NOMO-1 treated with DMSO at 0.1 percent for 48 hours (cell line): ENCODE results near the gene RXFP1.

Source experiments
- DNase-seq: peaks from one replicate; lab custom pipeline; 2025; ENCODE audit not compliant: unreplicated experiment; lab: John Stamatoyannopoulos, UW

Gene RXFP1

DNA sequence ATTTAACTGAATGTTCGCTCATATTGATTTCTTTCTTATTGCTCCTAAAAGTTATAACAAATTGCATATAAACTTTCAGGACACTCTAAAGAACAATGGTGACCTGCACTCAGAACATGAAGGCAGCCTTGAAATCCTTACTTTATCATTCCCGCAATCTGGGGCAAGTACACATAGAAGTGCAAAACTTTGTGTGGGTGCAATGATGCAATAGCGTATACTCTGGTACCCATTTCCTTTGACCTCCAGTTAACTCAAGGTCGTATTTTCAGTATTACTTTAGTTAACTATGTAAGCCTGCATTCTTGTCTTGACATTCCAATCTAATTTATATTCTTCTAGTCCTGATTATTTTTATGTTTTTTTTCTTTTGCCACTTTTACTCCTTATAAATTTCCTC lies 85.3 kb downstream of the RXFP1 start:
- DNase-seq, result no peak

DNA sequence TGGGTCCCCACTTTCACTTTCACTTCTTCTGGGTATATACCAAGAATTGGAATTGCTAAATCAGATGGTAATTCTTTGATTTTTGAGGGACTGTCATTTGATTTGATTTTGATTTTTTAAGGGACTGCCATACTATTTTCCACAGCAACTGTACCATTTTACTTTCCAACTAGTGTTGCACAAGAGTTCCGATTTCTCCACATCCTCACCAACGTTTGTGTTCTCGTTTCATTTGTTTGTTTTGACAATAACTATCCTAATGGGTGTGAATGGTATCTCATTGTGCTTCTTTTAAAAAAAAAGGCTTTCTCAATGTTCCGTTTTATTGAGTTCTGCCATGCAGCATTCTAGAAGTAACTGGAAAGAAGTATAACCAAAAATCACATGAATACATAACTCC lies 87.4 kb downstream of the RXFP1 start:
- peak; percentile 33 for DNase-seq

DNA sequence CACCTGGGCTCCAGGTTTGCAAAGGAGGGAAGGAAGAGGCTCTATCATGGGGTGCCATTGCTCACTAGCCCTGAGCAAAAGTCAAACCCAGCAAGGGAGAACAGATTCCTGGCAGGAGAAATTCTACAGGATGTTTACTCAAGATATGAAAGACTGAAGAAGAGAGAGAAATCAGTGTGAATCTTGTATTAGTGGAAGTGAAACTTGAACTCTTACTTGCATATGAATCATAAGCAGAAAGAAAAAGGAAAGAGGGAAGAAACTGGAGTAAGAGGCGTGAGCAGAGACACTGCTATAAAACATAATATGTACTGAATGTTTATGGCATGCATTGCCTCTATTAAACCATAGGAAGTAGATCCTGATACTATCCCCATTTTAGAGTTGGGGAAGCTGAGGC lies 89.1 kb downstream of the RXFP1 start:
- DNase-seq, result peak; percentile 89

DNA sequence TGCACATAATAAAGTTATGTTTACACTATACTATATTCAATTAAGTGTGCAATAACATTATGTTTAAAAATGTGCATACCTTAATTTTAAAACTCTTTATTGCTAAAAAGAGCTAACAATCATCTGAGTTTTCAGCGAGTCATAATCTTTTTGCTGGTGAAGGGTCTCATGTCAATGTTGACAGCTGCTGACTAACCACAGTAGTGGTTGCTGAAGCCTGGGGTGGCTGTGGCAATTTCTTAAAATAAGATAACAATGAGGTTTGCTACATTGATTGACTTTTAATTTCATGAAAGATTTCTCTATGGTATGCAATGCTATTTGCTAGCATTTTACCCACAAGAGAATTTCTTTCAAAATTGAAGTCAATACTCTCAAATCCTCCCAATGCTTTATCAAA lies 91.4 kb downstream of the RXFP1 start:
- no peak for DNase-seq

DNA sequence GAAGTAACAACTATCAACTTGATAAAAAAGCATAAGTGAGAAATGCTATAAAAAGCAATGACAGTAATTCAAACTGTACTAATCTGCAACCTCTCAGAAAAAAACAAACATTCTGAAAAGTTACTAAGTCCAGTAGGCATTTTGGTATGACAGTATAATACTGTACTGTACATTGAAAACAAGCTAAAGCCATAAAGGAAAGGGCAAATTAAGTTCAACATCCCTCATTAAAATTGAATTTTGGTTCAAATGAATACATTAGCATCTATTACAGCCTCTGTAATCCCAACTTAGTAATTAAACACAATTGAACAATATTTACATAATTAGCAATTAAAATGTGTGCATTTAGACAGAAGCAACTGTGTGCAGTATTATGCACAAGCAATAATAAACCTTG lies 96.3 kb downstream of the RXFP1 start:
- no peak for DNase-seq

DNA sequence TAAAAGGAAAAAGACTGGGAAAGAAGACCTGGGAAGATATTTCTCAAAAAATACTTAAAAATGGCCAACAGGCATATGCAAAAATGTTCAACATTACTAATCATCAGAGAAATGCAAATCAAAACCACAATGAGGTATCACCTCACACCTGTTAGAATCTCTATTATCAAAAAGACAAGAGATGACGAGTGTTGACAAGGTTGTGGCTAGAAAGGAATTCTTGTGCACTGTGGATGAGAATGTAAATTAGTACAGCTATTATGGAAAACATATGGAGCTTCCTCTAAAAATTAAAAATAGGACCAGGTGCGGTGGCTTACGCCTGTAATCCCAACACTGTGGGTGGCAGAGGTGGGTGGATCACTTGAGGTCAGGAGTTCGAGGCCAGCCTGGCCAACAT lies 100.0 kb downstream of the RXFP1 start:
- no peak for DNase-seq

DNA sequence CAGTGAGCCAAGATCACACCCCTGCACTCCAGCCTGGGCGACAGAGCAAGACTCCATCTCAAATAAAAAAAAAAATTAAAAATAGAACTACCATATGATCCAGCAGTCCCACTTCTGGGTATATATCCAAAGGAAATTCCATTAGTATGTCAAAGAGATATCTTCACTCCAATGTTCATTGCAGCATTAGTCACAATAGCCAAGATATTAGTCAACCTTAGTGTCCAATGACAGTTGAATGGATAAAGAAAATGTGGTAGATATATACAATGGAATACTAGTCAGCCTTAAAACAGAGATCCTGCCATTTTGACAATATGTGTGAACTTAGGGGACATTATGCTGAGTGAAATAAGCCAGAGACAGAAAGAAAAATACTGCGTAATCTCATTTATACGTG lies 100.6 kb downstream of the RXFP1 start:
- DNase-seq, result no peak

DNA sequence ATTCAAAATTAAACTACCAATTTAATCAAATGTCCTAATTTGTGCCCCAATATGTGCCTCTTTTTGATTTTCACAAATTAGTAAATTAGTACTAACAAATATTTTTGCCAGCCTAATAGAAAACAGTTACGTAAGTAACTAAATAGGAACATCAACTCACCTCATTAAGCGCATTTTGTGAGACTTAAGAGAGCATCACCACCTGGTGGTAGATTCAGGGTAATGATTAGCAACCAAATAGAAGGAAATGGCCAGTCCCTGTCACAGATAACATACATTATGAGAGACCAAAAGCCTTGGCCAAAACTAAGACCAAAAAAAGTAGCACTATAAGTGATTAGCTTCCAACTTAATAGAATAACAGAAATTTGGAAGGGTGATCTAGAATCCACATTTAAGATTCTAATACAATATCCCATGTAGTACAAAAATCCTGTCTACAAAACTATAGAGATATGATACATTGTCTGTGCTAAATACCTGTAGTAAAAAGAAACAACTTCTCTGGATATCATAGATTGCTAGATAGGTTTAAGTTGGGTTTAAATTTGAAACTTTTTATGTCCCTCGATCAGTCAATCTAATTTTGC lies 103.3 kb downstream of the RXFP1 start:
- peak; percentile 71 for DNase-seq

DNA sequence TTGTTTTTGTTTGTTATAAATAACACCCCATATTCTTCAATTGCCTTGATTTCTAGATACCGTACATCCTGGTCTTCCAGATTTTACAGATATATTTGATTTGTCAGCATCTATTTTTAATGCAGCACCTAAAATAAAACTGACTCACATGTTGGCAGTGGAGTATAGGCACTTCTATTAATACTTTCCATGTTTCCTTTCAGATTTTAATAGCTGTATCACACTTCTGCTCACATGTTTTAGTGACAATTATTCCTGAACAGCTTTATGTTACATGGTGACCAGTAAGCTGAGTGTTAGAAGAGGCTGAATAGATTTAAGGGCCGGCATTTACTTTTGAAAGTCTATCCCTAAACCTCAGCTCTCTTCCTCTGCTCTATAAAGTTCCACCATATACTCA lies 103.9 kb downstream of the RXFP1 start:
- no peak for DNase-seq

DNA sequence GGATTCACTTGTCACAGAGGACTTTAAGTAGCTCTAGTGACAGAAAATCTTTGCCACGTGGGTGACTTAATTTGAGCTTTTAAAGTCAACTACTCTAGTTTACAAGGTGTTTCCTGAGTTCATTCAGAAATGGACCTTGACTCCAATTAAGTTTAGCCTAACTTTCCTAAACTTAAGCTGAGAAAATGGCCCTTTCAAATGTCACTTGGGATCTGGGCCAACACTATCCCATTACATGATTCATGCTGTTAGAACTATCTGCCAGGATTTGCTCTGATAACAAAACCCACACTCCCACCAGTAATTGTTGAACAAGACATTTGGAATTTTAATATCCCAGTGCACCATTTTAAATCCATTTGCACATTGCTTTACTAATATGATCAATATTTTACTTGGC lies 109.2 kb downstream of the RXFP1 start:
- no peak for DNase-seq

DNA sequence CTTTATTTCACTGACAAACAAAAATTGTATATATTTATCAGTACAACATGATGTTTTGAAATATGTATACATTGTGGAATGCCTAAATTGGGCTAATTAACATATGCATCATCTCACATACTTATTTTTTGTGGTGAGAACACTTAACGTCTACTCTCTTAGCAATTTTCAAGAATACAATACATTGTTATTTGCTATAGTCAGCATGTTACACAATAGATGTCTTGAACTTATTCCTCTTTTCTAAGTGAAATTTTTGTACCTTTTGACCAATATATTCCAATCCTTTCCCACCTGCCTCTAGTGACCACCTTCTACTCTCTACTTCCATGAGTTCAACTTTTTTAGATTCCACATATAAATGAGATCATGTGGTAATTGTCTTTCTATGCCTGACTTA lies 114.9 kb downstream of the RXFP1 start:
- no peak for DNase-seq

DNA sequence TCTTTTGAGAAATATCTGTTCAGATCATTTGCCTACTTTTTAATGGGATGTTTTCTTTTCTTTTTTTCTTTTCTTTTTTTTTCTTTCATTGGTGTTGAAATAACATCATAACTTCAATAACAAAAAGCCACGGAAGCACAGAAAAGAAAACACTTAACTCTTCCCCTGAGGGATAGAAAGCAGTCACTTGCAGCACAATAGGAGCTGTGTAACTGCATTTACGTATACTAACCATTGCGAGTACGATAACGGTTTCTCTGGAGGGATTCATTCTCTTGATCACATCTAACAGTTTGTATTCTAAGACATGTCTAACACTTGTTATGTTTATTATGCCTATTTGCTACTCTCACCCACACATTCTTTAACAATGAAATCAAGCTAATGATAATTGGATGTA lies 122.7 kb downstream of the RXFP1 start:
- no peak for DNase-seq

DNA sequence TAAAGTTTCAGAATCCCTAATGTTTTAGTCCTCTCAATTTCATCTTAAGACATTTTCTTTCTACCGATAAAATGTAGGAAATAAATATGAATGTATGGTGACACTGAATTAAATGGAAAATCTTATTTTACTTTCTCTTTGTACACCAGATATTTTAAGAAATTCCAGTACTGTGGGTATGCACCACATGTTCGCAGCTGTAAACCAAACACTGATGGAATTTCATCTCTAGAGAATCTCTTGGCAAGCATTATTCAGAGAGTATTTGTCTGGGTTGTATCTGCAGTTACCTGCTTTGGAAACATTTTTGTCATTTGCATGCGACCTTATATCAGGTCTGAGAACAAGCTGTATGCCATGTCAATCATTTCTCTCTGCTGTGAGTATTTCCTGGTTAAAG lies 123.1 kb downstream of the RXFP1 start:
- DNase-seq, result no peak

DNA sequence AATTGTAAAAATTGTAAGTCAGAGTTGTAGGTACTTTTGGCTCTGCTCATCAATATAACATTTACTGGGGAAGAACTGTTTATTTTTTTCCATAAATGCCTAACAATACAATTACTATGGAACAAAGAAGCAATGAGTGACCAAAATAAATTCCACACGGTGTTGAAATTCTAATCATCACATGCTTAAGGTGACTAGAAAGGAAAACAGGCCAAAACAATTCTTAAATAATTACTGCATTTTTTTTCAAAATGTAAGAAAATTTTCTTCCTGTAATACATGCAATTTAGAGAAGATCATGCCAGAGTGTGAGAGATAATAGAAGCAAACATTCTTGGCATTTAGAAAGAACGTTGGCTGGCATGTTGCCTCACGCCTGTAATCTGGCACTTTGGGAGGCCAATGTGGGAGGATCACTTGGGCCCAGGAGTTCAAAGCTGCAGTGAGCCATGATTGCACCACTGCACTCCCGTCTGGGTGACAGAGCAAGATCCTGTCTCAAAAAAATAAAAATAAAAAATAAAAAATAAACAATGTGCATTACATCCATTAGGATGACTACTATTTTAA lies 127.5 kb downstream of the RXFP1 start:
- no peak for DNase-seq

DNA sequence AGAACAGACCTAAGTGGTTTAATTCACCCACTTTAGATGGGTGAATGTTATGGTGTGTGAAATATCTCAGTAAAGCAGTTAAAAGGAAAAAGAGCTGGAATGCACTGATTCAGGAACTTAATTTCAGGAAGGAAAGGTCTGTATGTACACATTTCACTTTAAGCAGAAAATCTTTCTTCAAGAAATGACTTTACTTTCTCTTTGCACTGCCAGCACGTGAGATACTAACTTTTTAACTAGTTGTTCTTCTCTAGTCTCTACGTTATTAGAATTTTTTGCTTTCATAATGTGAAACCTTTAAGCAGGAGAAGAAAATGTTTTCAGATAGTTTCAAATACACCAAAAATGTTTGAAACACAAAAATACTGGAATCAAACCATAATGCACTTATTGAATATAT lies 131.2 kb downstream of the RXFP1 start:
- DNase-seq, result no peak

DNA sequence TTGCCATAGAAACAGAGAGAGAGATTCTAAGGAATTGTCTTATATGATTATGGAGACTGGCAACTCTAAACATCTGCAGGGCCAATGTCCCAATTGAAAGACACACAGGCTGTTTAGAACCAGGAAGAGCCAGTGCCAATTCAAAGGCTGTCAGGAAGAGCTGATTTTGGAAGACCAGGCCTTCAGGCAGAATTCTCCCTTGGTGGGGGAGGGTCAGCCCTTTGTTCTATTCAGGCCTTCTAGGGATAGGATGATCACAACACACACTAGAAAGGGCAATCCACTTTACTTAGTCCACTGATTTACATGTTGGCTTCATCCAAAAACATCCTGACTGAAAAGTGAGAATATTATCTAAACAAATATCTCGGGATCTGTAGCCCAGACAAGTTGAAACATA lies 134.8 kb downstream of the RXFP1 start:
- DNase-seq, result no peak

DNA sequence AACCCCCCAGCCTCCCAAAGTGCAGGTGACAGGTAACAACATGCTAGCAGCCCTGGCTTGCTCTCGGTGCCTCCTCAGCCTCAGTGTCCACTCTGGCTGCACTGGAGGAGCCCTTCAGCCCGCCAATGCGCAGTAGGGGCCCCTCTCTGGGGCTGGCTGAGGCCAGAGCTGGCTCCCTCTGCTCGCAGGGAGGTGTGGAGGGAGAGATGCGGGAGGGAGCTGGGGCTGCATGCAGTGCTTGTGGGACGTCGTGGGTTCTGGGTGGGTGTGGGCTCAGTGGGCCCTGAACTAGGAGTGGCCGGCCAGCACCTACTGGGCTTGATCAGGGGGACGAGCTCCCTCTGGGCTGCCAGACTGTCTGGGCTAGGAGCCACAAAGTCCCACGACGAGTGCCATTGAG lies 135.6 kb downstream of the RXFP1 start:
- no peak for DNase-seq

DNA sequence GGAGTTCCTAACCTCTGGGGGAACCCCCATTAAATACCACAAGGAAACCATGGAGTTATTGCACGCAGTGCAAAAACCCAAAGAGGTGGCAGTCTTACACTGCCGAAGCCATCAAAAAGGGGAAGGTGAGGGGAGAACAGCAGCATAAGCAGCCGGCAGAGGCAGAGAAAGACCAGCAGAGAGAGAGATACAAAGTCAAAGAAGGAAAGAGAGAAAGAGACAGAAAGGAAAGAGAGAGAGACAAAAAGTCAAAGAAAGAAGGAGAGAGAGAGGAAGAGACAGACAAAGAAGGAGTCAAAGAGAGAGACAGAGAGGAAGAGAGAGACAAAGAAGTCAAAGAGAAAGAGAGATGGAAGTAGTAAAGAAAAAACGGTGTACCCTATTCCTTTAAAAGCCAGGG lies 141.6 kb downstream of the RXFP1 start:
- peak; percentile 23 for DNase-seq

DNA sequence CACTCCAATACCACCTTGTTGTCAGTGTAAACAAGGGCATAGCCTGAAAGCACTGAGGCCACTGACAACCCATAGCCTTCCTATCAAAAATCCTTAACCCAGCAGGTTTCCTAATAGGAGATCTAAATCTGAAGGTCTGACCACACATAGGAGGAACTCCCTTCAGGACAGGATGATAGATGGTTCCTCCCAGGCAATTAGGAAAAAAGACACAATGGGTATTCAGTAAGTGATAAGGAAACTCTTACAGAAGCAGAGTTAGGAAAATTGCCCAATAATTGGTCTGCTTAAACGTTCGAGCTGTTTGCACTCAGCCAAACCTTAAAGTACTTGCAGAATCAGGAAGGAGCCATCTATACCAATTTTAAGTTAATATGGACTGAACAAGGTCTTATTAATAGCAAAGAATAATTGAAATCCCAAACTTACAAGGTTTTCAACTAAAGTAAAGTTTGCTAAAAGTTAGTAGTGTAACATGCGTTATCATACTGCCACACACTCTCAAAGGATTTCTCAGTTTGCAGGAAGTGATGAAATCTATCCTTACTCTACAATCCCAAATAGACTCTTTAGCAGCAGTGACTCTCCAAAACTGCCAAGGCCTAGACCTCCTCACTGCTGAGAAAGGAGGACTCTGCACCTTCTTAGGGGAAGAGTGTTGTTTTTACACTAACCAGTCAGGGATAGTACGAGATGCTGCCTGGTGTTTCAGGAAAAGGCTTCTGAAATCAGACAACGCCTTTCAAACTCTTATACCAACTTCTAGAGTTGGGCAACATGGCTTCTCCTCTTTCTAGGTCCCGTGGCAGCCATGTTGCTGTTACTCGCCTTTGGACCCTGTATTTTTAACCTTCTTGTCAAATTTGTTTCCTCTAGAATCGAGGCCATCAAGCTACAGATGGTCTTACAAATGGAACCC lies 142.3 kb downstream of the RXFP1 start:
- DNase-seq, result peak; percentile 46

DNA sequence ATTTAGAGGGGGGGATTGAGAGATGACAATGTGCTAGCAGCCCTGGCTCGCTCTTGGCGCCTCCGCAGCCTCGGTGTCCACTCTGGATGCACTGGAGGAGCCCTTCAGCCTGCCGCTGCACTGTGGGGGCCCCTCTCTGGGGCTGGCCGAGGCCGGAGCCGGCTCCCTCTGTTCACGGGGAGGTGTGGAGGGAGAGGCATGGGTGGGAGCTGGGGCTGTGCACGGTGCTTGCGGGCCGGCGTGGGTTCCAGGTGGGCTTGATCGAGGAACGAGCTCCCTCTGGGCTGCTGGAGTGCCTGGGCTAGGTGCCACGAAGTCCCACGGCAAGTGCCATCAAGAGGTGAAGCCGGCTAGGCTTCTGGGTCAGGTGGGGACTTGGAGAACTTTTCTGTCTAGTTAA lies 143.1 kb downstream of the RXFP1 start:
- DNase-seq, result no peak

DNA sequence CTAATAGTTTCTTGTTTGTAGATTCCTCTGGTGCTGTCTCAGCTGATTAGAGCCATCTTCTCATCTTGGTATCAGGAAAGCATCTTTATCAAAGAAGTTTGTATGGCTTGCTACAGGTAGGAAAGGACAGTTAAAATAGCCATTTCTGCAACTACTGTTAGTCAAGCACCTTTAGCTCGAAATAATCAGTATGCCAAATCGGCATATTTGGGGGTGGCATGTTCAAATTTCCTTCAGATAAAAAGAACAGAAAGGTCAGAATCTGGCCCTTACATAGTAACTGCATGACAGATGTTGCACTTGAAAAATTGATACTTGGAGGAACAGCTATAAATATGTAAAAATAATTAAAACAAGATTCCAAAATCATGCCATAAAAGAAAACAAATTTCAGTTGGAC lies 145.2 kb downstream of the RXFP1 start:
- DNase-seq, result no peak

DNA sequence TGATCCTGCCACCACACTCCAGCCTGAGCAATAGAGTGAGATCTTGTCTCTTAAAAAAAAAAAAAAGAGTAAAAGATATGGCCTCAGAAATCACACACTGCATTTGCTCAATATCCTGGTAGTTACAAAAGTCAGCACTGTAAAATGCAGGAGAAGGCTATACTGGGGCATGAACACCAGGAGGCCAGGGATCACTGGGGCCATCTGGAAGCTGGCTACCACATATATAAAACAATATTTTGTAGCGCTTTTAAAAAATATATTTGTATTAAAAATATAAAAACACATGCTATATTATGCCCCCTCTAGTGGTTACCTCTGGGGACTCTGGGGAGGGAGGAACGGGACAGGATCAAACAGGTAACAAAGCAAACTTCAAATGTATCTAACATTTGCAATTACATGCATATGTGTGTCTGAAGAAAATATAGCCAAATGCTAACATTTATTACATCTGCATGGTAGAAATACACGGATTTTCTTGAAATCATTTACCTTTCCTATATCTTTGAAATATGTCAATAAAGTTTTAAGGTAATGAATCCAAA lies 146.0 kb downstream of the RXFP1 start:
- peak; percentile 59 for DNase-seq
